MM.1S (cell line): ENCODE measurements around the gene SLC35F1.

Experiments used
- DNase-seq: peaks from one replicate; pipeline ENCODE4 v3.0.0-alpha.2; 2015
- H2AFZ ChIP-seq: fragments of 300-600 bp; sonication (generic); 2 replicates; pipeline ENCODE4 v1.6.0; 2016; ENCODE audit warnings: antibody characterized with exemption, low read length
- H3F3A ChIP-seq: fragments of 300-600 bp; sonication (generic); 2 replicates; pipeline ENCODE4 v1.6.1; 2016; ENCODE audit warnings: mild to moderate bottlenecking, antibody characterized with exemption, low read length, moderate library complexity, mixed read lengths; ENCODE audit not compliant: insufficient read depth
- H3K27ac ChIP-seq: fragments of 300-600 bp; sonication (generic); 2 replicates; pipeline ENCODE4 v1.5.1; 2016; ENCODE audit warnings: mild to moderate bottlenecking, low read length
- H3K27me3 ChIP-seq: fragments of 300-600 bp; sonication (generic); replicated peaks from 2 replicates; pipeline ENCODE4 v1.6.0; 2016; ENCODE audit warnings: low read length; ENCODE audit not compliant: insufficient read depth
- H3K36me3 ChIP-seq: fragments of 300-600 bp; sonication (generic); replicated peaks from 2 replicates; pipeline ENCODE4 v1.6.1; 2016; ENCODE audit warnings: mild to moderate bottlenecking, low read length, mixed read lengths; ENCODE audit not compliant: insufficient read depth
- H3K4me1 ChIP-seq: fragments of 300-600 bp; sonication (generic); 2 replicates; pipeline ENCODE4 v1.6.1; 2016; ENCODE audit warnings: low read length, mixed read lengths
- H3K4me2 ChIP-seq: fragments of 300-600 bp; sonication (generic); 2 replicates; pipeline ENCODE4 v1.6.0; 2016; ENCODE audit warnings: low read depth, low read length
- H3K4me3 ChIP-seq: fragments of 300-600 bp; sonication (generic); 2 replicates; pipeline ENCODE4 v1.5.1; 2016; ENCODE audit warnings: low read length, mixed read lengths
- H3K79me2 ChIP-seq: fragments of 300-600 bp; sonication (generic); 2 replicates; pipeline ENCODE4 v1.6.1; 2016; ENCODE audit warnings: mixed run types, low read length, mixed read lengths
- H3K9ac ChIP-seq: fragments of 300-600 bp; sonication (generic); 2 replicates; pipeline ENCODE4 v1.6.1; 2016; ENCODE audit warnings: low read length, mixed read lengths
- H3K9me2 ChIP-seq: fragments of 300-600 bp; sonication (generic); replicated peaks from 2 replicates; pipeline ENCODE4 v1.6.1; 2016; ENCODE audit warnings: mild to moderate bottlenecking, low read length, mixed read lengths; ENCODE audit not compliant: insufficient read depth
- H3K9me3 ChIP-seq: fragments of 300-600 bp; sonication (generic); replicated peaks from 2 replicates; pipeline ENCODE4 v1.6.1; 2016; ENCODE audit warnings: mild to moderate bottlenecking, low read length, mixed read lengths; ENCODE audit not compliant: insufficient read depth
- H4K20me1 ChIP-seq: fragments of 300-600 bp; sonication (generic); 2 replicates; pipeline ENCODE4 v1.6.1; 2016; ENCODE audit warnings: mild to moderate bottlenecking, low read length, moderate library complexity, mixed read lengths; ENCODE audit not compliant: insufficient read depth
- EZH2 ChIP-seq: fragments of 300-600 bp; sonication (generic); optimal IDR thresholded peaks from 2 replicates; pipeline ENCODE3; 2017; ENCODE audit warnings: low read depth, mild to moderate bottlenecking, antibody characterized with exemption, low read length, mixed read lengths
- EZH2phosphoT487 ChIP-seq: fragments of 300-600 bp; sonication (generic); IDR thresholded peaks from 2 replicates; pipeline ENCODE4 v1.6.1; 2018; ENCODE audit warnings: antibody characterized with exemption, low read length
- TF ChIP-seq, protein P1 (sequence below): fragments of 300-600 bp; sonication (generic); IDR thresholded peaks from 2 replicates; pipeline ENCODE4 v1.5.1; 2016; ENCODE audit warnings: antibody characterized with exemption, low read length, mixed read lengths

The SLC35F1 gene

GRCh38 chr6:118097576-118097975 lies 190.5 kb downstream of the SLC35F1 start:
- H3K79me2 ChIP-seq: no peaks in the 10 kb centered on the region
- no peak overlapping the region for H2AFZ ChIP-seq
- H3K27ac ChIP-seq: no peak overlapping the region
- no peak overlapping the region for H3K4me3 ChIP-seq
- H3K9ac ChIP-seq: no peak overlapping the region
- no peaks in the 10 kb centered on the region for H3K4me1 ChIP-seq
- DNase-seq: no peak
- no peaks in the 10 kb centered on the region for H3F3A ChIP-seq
- no peaks in the 10 kb centered on the region for H3K9me2 ChIP-seq
- H4K20me1 ChIP-seq: no peaks in the 10 kb centered on the region
- H3K27me3 ChIP-seq: no peaks in the 10 kb centered on the region
- H3K4me2 ChIP-seq: no peak overlapping the region
- TF ChIP-seq, protein P1, sequence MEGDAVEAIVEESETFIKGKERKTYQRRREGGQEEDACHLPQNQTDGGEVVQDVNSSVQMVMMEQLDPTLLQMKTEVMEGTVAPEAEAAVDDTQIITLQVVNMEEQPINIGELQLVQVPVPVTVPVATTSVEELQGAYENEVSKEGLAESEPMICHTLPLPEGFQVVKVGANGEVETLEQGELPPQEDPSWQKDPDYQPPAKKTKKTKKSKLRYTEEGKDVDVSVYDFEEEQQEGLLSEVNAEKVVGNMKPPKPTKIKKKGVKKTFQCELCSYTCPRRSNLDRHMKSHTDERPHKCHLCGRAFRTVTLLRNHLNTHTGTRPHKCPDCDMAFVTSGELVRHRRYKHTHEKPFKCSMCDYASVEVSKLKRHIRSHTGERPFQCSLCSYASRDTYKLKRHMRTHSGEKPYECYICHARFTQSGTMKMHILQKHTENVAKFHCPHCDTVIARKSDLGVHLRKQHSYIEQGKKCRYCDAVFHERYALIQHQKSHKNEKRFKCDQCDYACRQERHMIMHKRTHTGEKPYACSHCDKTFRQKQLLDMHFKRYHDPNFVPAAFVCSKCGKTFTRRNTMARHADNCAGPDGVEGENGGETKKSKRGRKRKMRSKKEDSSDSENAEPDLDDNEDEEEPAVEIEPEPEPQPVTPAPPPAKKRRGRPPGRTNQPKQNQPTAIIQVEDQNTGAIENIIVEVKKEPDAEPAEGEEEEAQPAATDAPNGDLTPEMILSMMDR: no peak
- TF ChIP-seq EZH2phosphoT487 (no peak), EZH2 (no peak)
- H3K36me3 ChIP-seq: no peaks in the 10 kb centered on the region
- no peaks in the 10 kb centered on the region for H3K9me3 ChIP-seq

GRCh38 chr6:118100717-118101116 lies 193.7 kb downstream of the SLC35F1 start:
- no peak for DNase-seq
- Histone ChIP-seq H3K27ac (no peak overlapping the region), H4K20me1 (no peaks in the 10 kb centered on the region), H3K4me3 (no peak overlapping the region), H3K9me2 (no peaks in the 10 kb centered on the region), H3F3A (no peaks in the 10 kb centered on the region), H3K9me3 (no peaks in the 10 kb centered on the region), H3K36me3 (no peaks in the 10 kb centered on the region), H3K9ac (no peak overlapping the region), H3K27me3 (no peaks in the 10 kb centered on the region), H3K79me2 (no peaks in the 10 kb centered on the region), H3K4me1 (no peaks in the 10 kb centered on the region), H3K4me2 (no peak overlapping the region), H2AFZ (no peak overlapping the region)
- TF ChIP-seq EZH2phosphoT487 (no peak), EZH2 (no peak)
- TF ChIP-seq, protein P1: no peak

DNA sequence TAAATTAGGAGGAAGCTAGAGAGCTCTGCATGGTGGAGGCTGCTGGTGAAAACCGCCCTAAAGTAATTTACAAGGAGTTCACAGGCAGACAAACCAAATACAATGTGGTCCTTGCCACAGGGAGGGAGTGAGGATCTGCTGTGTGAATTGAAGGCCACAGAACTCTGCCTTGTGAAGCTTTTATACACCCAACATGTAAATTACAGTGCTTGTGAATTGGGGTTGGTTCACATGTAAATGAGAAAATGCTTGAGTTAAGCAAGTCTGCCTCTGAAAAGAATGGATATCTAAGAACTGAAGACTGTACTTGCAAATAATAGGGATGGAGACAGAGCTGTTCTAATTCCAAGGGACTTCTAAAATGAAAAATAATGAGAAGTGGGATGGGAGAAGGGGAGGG lies 194.2 kb downstream of the SLC35F1 start:
- Histone ChIP-seq H3K4me1 (no peaks in the 10 kb centered on the region), H3K36me3 (no peaks in the 10 kb centered on the region), H3K4me3 (no peak overlapping the region), H3K9me2 (no peaks in the 10 kb centered on the region), H3K27me3 (no peaks in the 10 kb centered on the region), H3K4me2 (no peak overlapping the region), H3K27ac (no peak overlapping the region), H4K20me1 (no peaks in the 10 kb centered on the region), H3K9me3 (no peaks in the 10 kb centered on the region), H3K9ac (no peak overlapping the region), H2AFZ (no peak overlapping the region), H3F3A (no peaks in the 10 kb centered on the region), H3K79me2 (no peaks in the 10 kb centered on the region)
- DNase-seq: no peak
- no peak for TF ChIP-seq EZH2phosphoT487
- TF ChIP-seq EZH2: no peak
- TF ChIP-seq, protein P1: no peak
